Nephron (organoid): ENCODE measurements around the gene CNOT4.

Experiments
- H3K27ac Mint-ChIP-seq, 3 experiments: 2 replicates each; pipeline ENCODE4 v1.8.0; 2020; ENCODE audit warnings: mixed read lengths in 3 of 3, mild to moderate bottlenecking in 2 of 3, moderate library complexity in 1 of 3
- H3K27me3 Mint-ChIP-seq: 2 replicates; pipeline ENCODE4 v1.8.0; 2021; ENCODE audit warnings: low read depth, mild to moderate bottlenecking, moderate library complexity, mixed read lengths
- H3K36me3 Mint-ChIP-seq: 2 replicates; pipeline ENCODE4 v1.8.0; 2020; ENCODE audit warnings: low read depth, mixed read lengths
- H3K4me1 Mint-ChIP-seq: 2 replicates; pipeline ENCODE4 v1.8.0; 2020; ENCODE audit warnings: mixed read lengths
- H3K4me3 Mint-ChIP-seq, 3 experiments: 2 replicates each; pipeline ENCODE4 v1.8.0; 2020; ENCODE audit warnings: mild to moderate bottlenecking in 3 of 3, mixed read lengths in 3 of 3, moderate library complexity in 2 of 3
- H3K9me3 Mint-ChIP-seq: 2 replicates; pipeline ENCODE4 v1.8.0; 2020; ENCODE audit warnings: mixed read lengths
- CTCF ChIP-seq, 3 experiments: fragments of 200-600 bp; sonication (generic); IDR thresholded peaks; one replicate each; pipeline ENCODE4 v1.5.0; 2021; ENCODE audit warnings: antibody characterized with exemption in 3 of 3; ENCODE audit not compliant: unreplicated experiment in 3 of 3

The CNOT4 gene

GRCh38 chr7:135493362-135493761 is 16.5 kb downstream of the CNOT4 start:
- TF ChIP-seq CTCF (IDR thresholded peaks at IDR 0.05; ENCODE audit: unreplicated experiment in 3 of 3) = no peak
- Mint-ChIP-seq H3K27ac (no peak overlapping the region), H3K36me3 (no peaks in the 10 kb centered on the region), H3K4me1 (no peaks in the 10 kb centered on the region), H3K9me3 (no peaks in the 10 kb centered on the region), H3K27me3 (no peaks in the 10 kb centered on the region), H3K4me3 (no peak overlapping the region)

- Mint-ChIP-seq H3K9me3 (no peaks in the 10 kb centered on the region), H3K27ac (no peak overlapping the region), H3K27me3 (no peaks in the 10 kb centered on the region), H3K4me1 (no peaks in the 10 kb centered on the region), H3K36me3 (peaks cover 1% of the 10 kb centered on the region), H3K4me3 (no peak overlapping the region)
- no peak for TF ChIP-seq CTCF (IDR thresholded peaks at IDR 0.05; ENCODE audit: unreplicated experiment in 3 of 3)
Observed at GRCh38 chr7:135492151-135492550, 17.8 kb downstream of the CNOT4 start.

- TF ChIP-seq CTCF (IDR thresholded peaks at IDR 0.05; ENCODE audit: unreplicated experiment in 3 of 3) = no peak
- no peak overlapping the region for H3K4me3 Mint-ChIP-seq
- no peaks in the 10 kb centered on the region for H3K27me3 Mint-ChIP-seq
- peaks cover 7% of the 10 kb centered on the region for H3K36me3 Mint-ChIP-seq
- H3K27ac Mint-ChIP-seq = no peak overlapping the region
- H3K4me1 Mint-ChIP-seq = no peaks in the 10 kb centered on the region
- H3K9me3 Mint-ChIP-seq = no peaks in the 10 kb centered on the region
Observed at GRCh38 chr7:135490783-135491182, 19.1 kb downstream of the CNOT4 start.

GRCh38 chr7:135489791-135490190 is 20.1 kb downstream of the CNOT4 start:
- no peak for TF ChIP-seq CTCF (IDR thresholded peaks at IDR 0.05; ENCODE audit: unreplicated experiment in 3 of 3)
- no peaks in the 10 kb centered on the region for H3K27me3 Mint-ChIP-seq
- peaks cover 15% of the 10 kb centered on the region for H3K36me3 Mint-ChIP-seq
- no peak overlapping the region for H3K27ac Mint-ChIP-seq
- no peak overlapping the region for H3K4me3 Mint-ChIP-seq
- H3K9me3 Mint-ChIP-seq = no peaks in the 10 kb centered on the region
- no peaks in the 10 kb centered on the region for H3K4me1 Mint-ChIP-seq

- Mint-ChIP-seq H3K9me3 (peaks cover 3% of the 10 kb centered on the region), H3K4me1 (peaks cover 2% of the 10 kb centered on the region), H3K27ac (no peak overlapping the region), H3K36me3 (peaks cover 27% of the 10 kb centered on the region), H3K27me3 (no peaks in the 10 kb centered on the region), H3K4me3 (no peak overlapping the region)
- TF ChIP-seq CTCF (IDR thresholded peaks at IDR 0.05; ENCODE audit: unreplicated experiment in 3 of 3) = no peak
Observed at GRCh38 chr7:135486261-135486920, 23.5 kb downstream of the CNOT4 start.

- H3K4me1 Mint-ChIP-seq = peaks cover 5% of the 10 kb centered on the region
- TF ChIP-seq CTCF (IDR thresholded peaks at IDR 0.05; ENCODE audit: unreplicated experiment in 3 of 3) = no peak
- peaks cover 25% of the 10 kb centered on the region for H3K36me3 Mint-ChIP-seq
- H3K9me3 Mint-ChIP-seq = peaks cover 3% of the 10 kb centered on the region
- H3K27ac Mint-ChIP-seq = peak overlapping the region in 1 of 3 experiments; percentile 46
- no peak overlapping the region for H3K4me3 Mint-ChIP-seq
- H3K27me3 Mint-ChIP-seq = no peaks in the 10 kb centered on the region
Observed at GRCh38 chr7:135481598-135481979, 28.3 kb downstream of the CNOT4 start.
